LNCAP (cell line): Measurements from ENCODE around the gene CDC45.

Experiments
- CTCF ChIP-seq: fragments of 450-650 bp; IDR thresholded peaks from 2 replicates; pipeline ENCODE4 v1.5.1; 2017; ENCODE audit warnings: mild to moderate bottlenecking

CDC45 gene

GRCh38 chr22:19469421-19469820 is 10.3 kb upstream of the CDC45 start:
- TF ChIP-seq CTCF, result no peak

GRCh38 chr22:19470010-19470409 is 9.7 kb upstream of the CDC45 start:
- TF ChIP-seq CTCF, result no peak

GRCh38 chr22:19471572-19471971 is 8.1 kb upstream of the CDC45 start:
- no peak for TF ChIP-seq CTCF

GRCh38 chr22:19472233-19472632 is 7.5 kb upstream of the CDC45 start:
- no peak for TF ChIP-seq CTCF

GRCh38 chr22:19473578-19473977 is 6.1 kb upstream of the CDC45 start:
- TF ChIP-seq CTCF, result no peak

- TF ChIP-seq CTCF, result no peak
Measured at GRCh38 chr22:19476023-19476422, 3.7 kb upstream of the CDC45 start.

- peak; percentile 48; the same call in 1 of the 2 replicates for TF ChIP-seq CTCF
Measured at GRCh38 chr22:19477321-19478044, 2.2 kb upstream of the CDC45 start.
